HG03571 (cell line): ENCODE measurements around the gene RICTOR.

Experiments
- ATAC-seq: cut with Tn5 transposase; IDR thresholded peaks from one replicate; pipeline ENCODE4 v1.9.1; 2021; ENCODE audit not compliant: unreplicated experiment

The RICTOR gene

GRCh38 chr5:39100301-39100850 lies 26.2 kb upstream of the RICTOR start:
- ATAC-seq, result no peak

- ATAC-seq, result no peak
Observed at GRCh38 chr5:39099831-39100230, 25.6 kb upstream of the RICTOR start.

- no peak for ATAC-seq
Observed at GRCh38 chr5:39093352-39093751, 19.2 kb upstream of the RICTOR start.

- ATAC-seq, result no peak
Observed at GRCh38 chr5:39092581-39093351, 18.6 kb upstream of the RICTOR start.

GRCh38 chr5:39091940-39092580 lies 17.9 kb upstream of the RICTOR start:
- ATAC-seq, result no peak

- no peak for ATAC-seq
Observed at GRCh38 chr5:39083968-39084367, 9.8 kb upstream of the RICTOR start.

GRCh38 chr5:39082995-39083394 lies 8.8 kb upstream of the RICTOR start:
- ATAC-seq, result no peak

GRCh38 chr5:39080597-39081204 lies 6.5 kb upstream of the RICTOR start:
- no peak for ATAC-seq

GRCh38 chr5:39080168-39080567 lies 6.0 kb upstream of the RICTOR start:
- no peak for ATAC-seq

GRCh38 chr5:39079147-39079546 lies 4.9 kb upstream of the RICTOR start:
- no peak for ATAC-seq

- no peak for ATAC-seq
Observed at GRCh38 chr5:39076757-39077728, 2.8 kb upstream of the RICTOR start.

- no peak for ATAC-seq
Observed at GRCh38 chr5:39076101-39076756, 2.0 kb upstream of the RICTOR start.

- peak; percentile 30 for ATAC-seq
Observed at GRCh38 chr5:39073767-39074016, 507 bp downstream of the RICTOR start.

- peak; percentile 44 for ATAC-seq
Observed at GRCh38 chr5:39072925-39073766, 1.1 kb downstream of the RICTOR start.

- ATAC-seq, result no peak
Observed at GRCh38 chr5:39068099-39068498, 6.1 kb downstream of the RICTOR start.

- no peak for ATAC-seq
Observed at GRCh38 chr5:39064450-39064849, 9.7 kb downstream of the RICTOR start.

GRCh38 chr5:39063037-39063436 lies 11.2 kb downstream of the RICTOR start:
- no peak for ATAC-seq

- no peak for ATAC-seq
Observed at GRCh38 chr5:39062530-39062929, 11.7 kb downstream of the RICTOR start.

GRCh38 chr5:39062104-39062503 lies 12.1 kb downstream of the RICTOR start:
- ATAC-seq, result no peak

- no peak for ATAC-seq
Observed at GRCh38 chr5:39059064-39059463, 15.1 kb downstream of the RICTOR start.
